Measurements from ENCODE around the gene CXCR6.

- TF ChIP-seq POLR2A (IDR thresholded peaks at IDR 0.05) (no peak), CTCF (IDR thresholded peaks at IDR 0.05) (no peak)
These were observed 30.8 kb upstream of the CXCR6 start for GRCh38 chr3:45912435-45912834.

Measured in Peyer's patch (tissue), 4 donors.